Measurements from ENCODE around the gene RANBP3.
A peak's percentile ranks its signal among the peaks of the same experiment; 100 is the strongest.
"Not testable (repeated sequence)": the region's sequence is repeated elsewhere in the genome, so short reads cannot be mapped to it uniquely, and the experiment has no call there.

The RANBP3 gene

GRCh38 chr19:6006896-6007295 lies 29.0 kb upstream of the RANBP3 start:
- no peak for DNase-seq

GRCh38 chr19:6006070-6006446 lies 28.1 kb upstream of the RANBP3 start:
- not testable (repeated sequence) for DNase-seq

- DNase-seq, result no peak
Observed at GRCh38 chr19:6005321-6006069, 27.6 kb upstream of the RANBP3 start.

GRCh38 chr19:6003976-6004375 lies 26.0 kb upstream of the RANBP3 start:
- no peak for DNase-seq

- DNase-seq, result no peak
Observed at GRCh38 chr19:6002591-6002990, 24.7 kb upstream of the RANBP3 start.

GRCh38 chr19:6000228-6000847 lies 22.4 kb upstream of the RANBP3 start:
- DNase-seq, result no peak

GRCh38 chr19:5999693-6000092 lies 21.8 kb upstream of the RANBP3 start:
- DNase-seq, result no peak

GRCh38 chr19:5997371-5997770 lies 19.4 kb upstream of the RANBP3 start:
- no peak for DNase-seq

GRCh38 chr19:5996623-5997320 lies 18.8 kb upstream of the RANBP3 start:
- DNase-seq, result no peak

GRCh38 chr19:5996102-5996501 lies 18.2 kb upstream of the RANBP3 start:
- DNase-seq, result no peak

- DNase-seq, result no peak
Observed at GRCh38 chr19:5995606-5996005, 17.7 kb upstream of the RANBP3 start.

- no peak for DNase-seq
Observed at GRCh38 chr19:5994405-5995165, 16.6 kb upstream of the RANBP3 start.

GRCh38 chr19:5993648-5994358 lies 15.9 kb upstream of the RANBP3 start:
- no peak for DNase-seq

- DNase-seq, result no peak
Observed at GRCh38 chr19:5993201-5993600, 15.3 kb upstream of the RANBP3 start.

GRCh38 chr19:5992756-5993155 lies 14.8 kb upstream of the RANBP3 start:
- no peak for DNase-seq

- no peak for DNase-seq
Observed at GRCh38 chr19:5991244-5991838, 13.4 kb upstream of the RANBP3 start.

- DNase-seq, result no peak
Observed at GRCh38 chr19:5990289-5990797, 12.4 kb upstream of the RANBP3 start.

GRCh38 chr19:5989388-5990074 lies 11.6 kb upstream of the RANBP3 start:
- no peak for DNase-seq

- peak in 1 of 2 experiments; percentile 10 for DNase-seq
Observed at GRCh38 chr19:5988517-5989387, 10.8 kb upstream of the RANBP3 start.

- DNase-seq, result peak; percentile 81 to 90
Observed at GRCh38 chr19:5987077-5987818, 9.3 kb upstream of the RANBP3 start.
